HT-29 (cell line): ENCODE measurements around the gene VAV1. TPM values are rescaled to one million over a fixed set of nuclear protein-coding genes. Genes with fewer than 3 reads are reported as not detected.
"Not testable (repeated sequence)": the region's sequence is repeated elsewhere in the genome, so short reads cannot be mapped to it uniquely, and the experiment has no call there.

Source experiments
- DNase-seq: peaks from one replicate; pipeline ENCODE4 v3.0.0-alpha.2; 2015; ENCODE audit warnings: low spot score
- total RNA-seq: library from RNA; depleted of rRNA; stranded (reverse); fragments of >200 nt; shearing (Covaris generic); gene quantifications from 2 replicates; pipeline ENCODE4 v1.2.3, GENCODE V29; 2014

The VAV1 gene
- total RNA-seq, 1 experiment from 2014 or later = 0.15 TPM

GRCh38 chr19:6761053-6761676 is 11.3 kb upstream of the VAV1 start:
- DNase-seq = peak; percentile 27

- DNase-seq = not testable (repeated sequence)
Observed at GRCh38 chr19:6762253-6762797, 10.2 kb upstream of the VAV1 start.

DNA sequence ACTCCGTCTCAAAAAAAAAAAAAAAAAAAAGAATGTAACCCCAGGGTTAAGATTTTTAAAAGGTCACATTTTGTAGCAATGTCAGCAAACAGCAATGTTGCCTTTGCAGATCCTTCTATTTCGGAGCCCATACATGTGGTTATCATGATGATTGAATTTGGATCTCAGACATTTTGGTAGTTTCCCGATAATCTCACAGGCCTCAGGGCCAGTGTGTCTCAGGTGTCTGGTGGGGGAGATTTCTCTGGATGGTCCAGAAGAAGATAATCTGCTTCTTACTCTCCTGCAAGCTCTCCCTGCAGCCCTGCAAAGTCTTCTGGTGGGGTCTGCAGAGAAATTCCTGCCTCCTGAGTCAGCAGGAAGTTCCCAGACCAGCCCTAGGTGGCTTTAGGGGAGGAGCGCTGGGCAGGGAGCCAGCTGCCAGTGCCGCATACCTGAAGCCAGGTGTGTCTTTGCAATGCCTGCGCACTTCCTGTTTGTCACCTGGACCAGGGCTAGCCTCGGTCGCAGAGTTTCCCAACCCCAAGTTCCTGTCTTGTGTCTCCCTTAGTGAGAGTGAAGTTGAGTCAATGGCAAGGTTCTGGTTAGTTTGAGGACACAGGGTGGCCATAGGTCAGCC is 6.7 kb upstream of the VAV1 start:
- peak; percentile 95 for DNase-seq

DNA sequence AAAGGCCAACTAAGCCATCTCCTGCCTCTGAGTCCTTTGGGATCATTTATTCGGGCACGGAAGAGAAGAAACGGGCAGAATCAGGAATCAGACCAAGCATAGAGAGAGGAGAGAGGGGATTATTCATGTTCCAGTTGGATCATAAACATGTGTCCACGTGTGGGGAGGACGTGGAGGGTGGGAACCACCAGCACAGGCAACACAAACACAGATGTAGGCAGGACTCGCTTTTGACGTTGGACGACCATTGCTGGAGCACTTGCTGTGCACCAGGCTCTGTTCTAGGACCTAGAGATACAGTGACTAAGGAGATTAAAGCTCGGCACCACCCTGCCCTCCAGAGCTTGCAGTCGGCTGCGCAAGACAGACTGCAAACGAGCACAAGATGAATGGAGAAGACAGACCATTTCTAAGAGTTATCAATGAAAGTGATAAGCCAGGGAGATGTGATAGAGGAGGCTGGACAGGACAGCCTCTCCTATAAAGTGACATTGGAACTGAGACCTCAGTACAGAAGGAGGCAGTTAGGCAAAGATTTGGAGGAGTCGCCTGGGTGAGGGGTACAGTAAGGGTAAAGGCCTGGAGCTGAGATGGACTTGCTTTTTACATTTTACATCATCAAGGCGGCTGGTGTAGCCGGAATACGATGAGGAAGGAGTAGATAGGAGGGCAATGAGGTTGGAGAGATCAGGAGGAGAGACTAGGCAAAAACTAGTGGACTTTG is 6.0 kb upstream of the VAV1 start:
- DNase-seq = no peak

- no peak for DNase-seq
Observed at GRCh38 chr19:6767081-6767356, 5.5 kb upstream of the VAV1 start.

DNA sequence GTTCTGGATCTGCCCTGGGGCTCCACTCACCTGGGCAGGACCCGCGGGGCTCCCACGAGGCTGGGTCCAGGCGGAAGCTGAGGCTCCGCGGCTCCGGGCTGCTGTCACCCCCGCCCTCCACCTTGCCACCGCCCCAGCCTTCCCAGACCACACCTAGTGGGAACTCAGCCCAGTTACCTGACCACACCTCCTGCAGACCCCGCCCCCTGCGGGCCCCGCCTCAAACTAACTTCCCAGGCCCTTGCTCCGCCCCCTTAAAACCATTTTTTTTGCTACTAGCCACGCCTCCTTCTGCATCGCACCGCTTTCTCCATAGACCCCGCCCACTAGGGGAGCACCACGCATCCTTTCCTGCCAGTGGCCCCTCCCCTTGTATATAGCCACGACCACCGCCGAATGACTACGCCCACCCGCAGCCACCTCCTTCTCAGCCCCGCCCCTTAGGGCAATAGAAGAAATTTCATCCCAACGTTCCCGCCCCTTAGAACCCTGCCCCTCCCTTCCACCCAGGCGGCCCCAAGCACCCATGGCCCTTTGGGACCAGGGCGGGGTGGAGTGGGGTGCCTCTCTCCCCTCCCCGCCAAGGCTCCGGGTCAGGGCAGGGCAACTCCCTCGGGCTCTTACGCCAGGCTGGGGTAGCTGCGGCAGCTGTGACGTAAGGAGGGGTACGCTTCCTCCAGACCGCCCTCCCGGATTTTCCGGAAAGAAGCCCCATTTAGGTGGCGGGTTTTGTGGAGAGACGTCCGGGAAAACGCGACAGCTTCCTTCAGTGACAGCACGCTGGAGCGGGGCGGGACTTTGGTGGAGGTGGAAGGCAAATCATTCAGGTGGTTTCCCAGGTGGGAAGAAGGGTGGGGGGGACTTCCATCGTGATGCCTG is 4.9 kb upstream of the VAV1 start, which contains the start of gene SH2D3A:
TSS of gene SH2D3A (minus strand) at position 79 of the 879 bp plus-strand sequence. CDS start 3,687 bp downstream, outside the sequence.
- peak; percentile 92 for DNase-seq

DNA sequence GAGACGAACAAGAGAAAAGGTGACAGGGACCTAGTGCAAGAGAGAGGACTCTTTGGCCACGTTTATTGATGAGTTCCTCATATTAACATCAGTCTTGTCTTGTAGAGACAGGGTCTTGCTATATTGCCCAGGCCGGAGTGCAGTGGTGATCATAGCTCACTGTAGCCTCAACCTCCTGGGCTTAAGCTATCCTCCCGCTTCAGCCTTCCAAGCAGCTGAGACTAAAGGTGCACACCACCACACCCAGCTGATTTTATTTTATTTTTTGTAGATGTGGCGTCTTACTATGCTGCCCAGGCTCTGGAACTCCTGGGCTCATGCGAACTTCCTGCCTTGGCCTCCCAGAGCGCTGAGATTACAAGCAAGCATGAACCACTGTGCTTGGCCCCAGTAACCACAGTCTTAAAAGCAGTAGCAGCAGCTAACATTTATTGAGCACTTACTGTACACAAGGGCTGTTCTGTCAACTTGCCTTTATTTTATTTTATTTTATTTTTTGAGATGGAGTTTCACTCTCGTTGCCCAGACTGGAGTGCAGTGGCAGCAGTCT is 4.2 kb upstream of the VAV1 start:
- DNase-seq = no peak

DNA sequence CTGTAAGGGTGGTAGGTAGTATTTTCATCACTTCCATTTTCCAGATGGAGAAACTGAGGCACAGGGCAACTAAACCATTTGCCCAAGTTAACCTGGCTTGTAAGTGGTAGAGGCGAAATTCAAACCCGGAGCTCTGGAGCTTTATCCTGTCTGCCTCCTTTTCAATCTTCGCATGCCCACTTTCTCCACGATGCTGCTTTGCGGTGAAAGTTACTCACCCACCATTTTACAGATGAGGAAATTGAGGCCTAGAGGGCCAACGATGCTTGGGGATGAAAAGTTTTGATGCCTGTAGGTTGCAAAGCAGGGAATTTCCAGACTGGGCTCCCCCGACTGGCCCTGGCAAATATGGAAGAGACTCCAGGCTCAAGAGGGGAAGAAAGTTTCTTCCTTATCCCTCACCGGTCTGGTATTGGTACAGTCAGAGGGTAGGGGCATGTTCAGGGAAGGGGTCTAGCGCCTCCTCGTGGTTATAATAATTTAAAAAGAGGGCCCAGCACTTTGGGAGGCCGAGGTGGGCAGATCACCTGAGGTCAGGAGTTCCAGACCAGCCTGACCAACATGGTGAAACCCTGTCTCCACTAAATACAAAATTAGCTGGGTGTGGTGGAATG is 3.4 kb upstream of the VAV1 start:
- no peak for DNase-seq

DNA sequence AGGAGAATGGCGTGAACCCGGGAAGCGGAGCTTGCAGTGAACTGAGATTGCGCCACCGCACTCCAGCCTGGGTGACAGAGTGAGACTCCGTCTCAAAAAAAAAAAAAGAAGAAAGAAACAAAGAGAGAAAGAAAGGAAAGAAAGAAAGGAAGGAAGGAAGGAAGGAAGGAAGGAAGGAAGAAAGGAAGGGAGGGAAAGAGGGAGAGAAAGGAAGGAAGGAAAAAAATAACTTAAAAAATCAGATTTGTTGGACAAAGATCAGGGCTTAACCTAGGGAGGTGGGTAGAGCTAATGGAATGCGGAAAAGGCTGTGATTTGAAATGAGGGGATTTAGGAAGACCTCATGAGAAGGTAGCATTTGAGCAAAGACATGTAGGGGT is 870 bp upstream of the VAV1 start:
- not testable (repeated sequence) for DNase-seq

- no peak for DNase-seq
Observed at GRCh38 chr19:6772866-6773322, 386 bp downstream of the VAV1 start.

GRCh38 chr19:6773323-6773931 is 919 bp downstream of the VAV1 start:
- no peak for DNase-seq

GRCh38 chr19:6774821-6775707 is 2.6 kb downstream of the VAV1 start:
- DNase-seq = no peak

DNA sequence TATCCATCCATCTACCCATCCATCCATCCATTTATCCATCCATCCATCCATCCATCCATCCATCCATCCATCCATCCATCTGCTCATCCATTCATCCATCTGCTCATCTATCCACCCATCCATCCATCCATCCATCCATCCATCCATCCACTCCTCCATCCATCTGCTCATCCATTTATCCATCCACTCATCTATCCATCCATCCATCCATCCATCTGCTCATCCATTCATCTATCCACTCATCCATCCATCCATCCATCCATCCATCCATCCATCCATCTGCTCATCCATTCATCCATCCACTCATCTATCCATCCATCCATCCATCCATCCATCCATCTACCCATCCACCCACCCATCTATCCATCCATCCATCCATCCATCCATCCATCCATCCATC is 3.5 kb downstream of the VAV1 start:
- not testable (repeated sequence) for DNase-seq

- no peak for DNase-seq
Observed at GRCh38 chr19:6776999-6777398, 4.5 kb downstream of the VAV1 start.

DNA sequence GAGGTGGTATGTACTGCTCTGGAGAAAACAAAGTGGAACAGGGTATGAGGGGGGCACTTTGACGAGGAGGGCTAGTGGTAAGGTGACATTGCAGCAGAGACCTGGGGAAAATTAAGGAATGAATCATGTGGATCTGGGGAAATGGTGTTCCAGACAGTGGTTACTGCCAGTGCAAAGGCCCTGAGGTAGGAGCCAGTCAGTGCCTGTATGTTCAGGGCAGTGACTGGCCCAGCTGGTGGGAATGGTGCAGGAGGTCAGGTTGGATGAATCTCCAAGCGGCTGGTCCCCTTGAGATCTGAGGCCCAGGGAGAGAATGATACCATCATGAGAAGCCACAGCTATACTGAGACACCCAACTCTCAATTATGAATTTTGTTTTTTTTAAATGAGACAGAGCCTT is 4.9 kb downstream of the VAV1 start:
- DNase-seq = no peak

DNA sequence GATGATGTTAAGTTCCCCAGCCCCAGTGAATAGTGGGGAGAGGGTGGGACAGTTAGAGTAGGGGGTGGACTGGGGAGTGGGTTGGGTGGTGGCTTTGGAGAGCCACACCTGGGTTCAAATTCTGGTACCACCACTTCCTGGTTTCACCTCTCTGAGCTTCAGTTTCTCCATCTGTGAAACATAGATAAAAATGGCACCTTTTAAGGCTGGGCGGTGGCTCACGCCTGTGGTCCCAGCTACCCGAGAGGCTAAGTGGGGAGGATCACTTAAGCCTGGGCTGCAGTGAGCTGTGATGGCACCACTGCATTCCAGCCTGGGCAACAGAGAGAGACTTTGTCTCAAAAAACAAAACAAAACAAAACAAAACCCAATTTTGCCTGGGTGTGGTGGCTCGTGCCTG is 5.9 kb downstream of the VAV1 start:
- no peak for DNase-seq

DNA sequence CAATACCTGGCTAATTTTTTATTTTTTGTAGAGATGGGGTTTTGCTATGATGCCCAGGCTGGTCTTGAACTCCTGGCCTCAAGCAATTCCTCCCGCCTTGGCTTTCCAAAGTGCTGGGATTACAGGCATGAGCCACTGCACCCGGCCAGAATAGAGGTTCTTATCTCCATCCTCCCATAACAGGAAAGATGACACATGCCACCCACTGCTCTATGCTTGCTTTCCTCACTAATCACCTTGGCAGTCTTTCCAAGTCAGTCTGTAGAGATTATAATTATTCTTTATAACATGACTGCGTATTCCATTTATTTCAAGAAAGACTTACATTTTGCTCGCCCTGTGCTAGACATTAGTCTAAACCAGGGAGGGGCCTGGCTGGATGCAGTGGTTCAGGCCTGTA is 6.7 kb downstream of the VAV1 start:
- no peak for DNase-seq

- no peak for DNase-seq
Observed at GRCh38 chr19:6787393-6787792, 14.9 kb downstream of the VAV1 start.

- DNase-seq = no peak
Observed at GRCh38 chr19:6788896-6789295, 16.4 kb downstream of the VAV1 start.
